ENCODE data around the gene DNAH7. TPM values are rescaled to one million over a fixed set of nuclear protein-coding genes. Genes with fewer than 3 reads are reported as not detected.

DNAH7 gene
- total RNA-seq, 6 experiments from 2014 or later, result 0.12 to 0.35 (median 0.26) TPM

DNA sequence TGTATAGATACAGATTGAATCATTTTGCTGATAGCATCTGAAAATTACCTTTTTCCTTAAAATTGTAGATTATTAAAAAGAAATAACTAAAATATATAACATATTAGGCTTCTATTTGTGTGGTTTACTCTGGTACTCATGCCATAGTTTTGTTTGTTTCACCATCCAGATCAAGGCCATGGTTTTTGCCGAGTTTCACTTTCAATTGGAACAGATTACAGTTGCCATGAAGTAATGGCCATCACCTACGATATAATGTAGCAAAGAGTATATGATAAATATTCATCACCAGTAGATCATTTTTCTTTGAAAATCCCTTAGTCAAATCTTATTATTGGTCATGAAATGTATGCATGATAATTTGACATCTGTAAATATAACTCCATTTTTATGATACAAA lies 11.9 kb upstream of the DNAH7 start:
- intact Hi-C loops (cut with DNase I), result no loop called here
- Histone ChIP-seq H3K27me3 (no peaks in the 10 kb centered on the region), H3K36me3 (no peaks in the 10 kb centered on the region), H3K9me3 (no peaks in the 10 kb centered on the region), H3K27ac (peak overlapping the region in 1 of 3 donors; percentile 48), H3K4me1 (peaks cover 0 to 28% (median 8%) of the 10 kb centered on the region in 4 donors), H3K4me3 (no peak overlapping the region)
- ATAC-seq (peak; percentile 36 to 55 (median 44)), DNase-seq (no peak)
- TF ChIP-seq CTCF (IDR thresholded peaks at IDR 0.05), result no peak
- TF ChIP-seq POLR2A (IDR thresholded peaks at IDR 0.05), result no peak
- 18% methylated on average over 2 of the region's 2 CpGs for WGBS (ENCODE audit: insufficient coverage, low coverage, low lambda C conversion rate, missing lambda C conversion rate)

- no peak for TF ChIP-seq POLR2A (IDR thresholded peaks at IDR 0.05)
- no peak for TF ChIP-seq CTCF (IDR thresholded peaks at IDR 0.05)
- ATAC-seq (peak; percentile 74 to 81 (median 79)), DNase-seq (no peak)
- intact Hi-C loops (cut with DNase I), result no loop called here
- no peaks in the 10 kb centered on the region for H3K9me3 ChIP-seq
- peak overlapping the region; percentile 3 to 48 (median 36) for H3K27ac ChIP-seq
- no peaks in the 10 kb centered on the region for H3K36me3 ChIP-seq
- no peak overlapping the region for H3K4me3 ChIP-seq
- peaks cover 0 to 28% (median 8%) of the 10 kb centered on the region in 4 donors for H3K4me1 ChIP-seq
- 16% methylated on average over 1 of the region's 1 CpG for WGBS (ENCODE audit: insufficient coverage, low coverage, low lambda C conversion rate, missing lambda C conversion rate)
- H3K27me3 ChIP-seq, result no peaks in the 10 kb centered on the region
Measured at GRCh38 chr2:196079052-196079451, 10.4 kb upstream of the DNAH7 start.

DNA sequence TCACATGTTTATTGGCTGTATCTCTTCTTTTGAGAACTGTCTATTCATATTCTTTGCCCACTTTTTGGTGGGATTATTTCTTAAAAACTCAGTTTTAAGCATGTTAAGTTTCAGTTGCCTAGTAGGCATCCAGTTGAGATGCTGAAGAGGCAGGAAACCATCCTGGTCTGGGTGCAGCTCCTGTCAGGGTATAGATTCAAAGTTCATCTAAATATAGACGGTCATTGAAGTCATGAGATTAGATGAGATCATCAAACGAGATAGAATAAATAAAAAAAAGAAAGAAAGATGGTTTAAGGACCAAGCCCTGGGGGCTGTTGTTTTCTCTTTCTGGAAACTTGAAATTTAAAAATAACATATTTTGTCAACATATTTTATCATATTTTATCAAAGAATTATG lies 9.2 kb upstream of the DNAH7 start:
- H3K27ac ChIP-seq, result no peak overlapping the region
- no peaks in the 10 kb centered on the region for H3K27me3 ChIP-seq
- H3K36me3 ChIP-seq, result no peaks in the 10 kb centered on the region
- intact Hi-C loops (cut with DNase I), result no loop called here
- H3K4me1 ChIP-seq, result peaks cover 0 to 34% (median 8%) of the 10 kb centered on the region in 4 donors
- ATAC-seq (peak in 2 of 4 donors; percentile 11 to 64), DNase-seq (no peak)
- no peaks in the 10 kb centered on the region for H3K9me3 ChIP-seq
- H3K4me3 ChIP-seq, result no peak overlapping the region
- TF ChIP-seq POLR2A (IDR thresholded peaks at IDR 0.05), result no peak
- TF ChIP-seq CTCF (IDR thresholded peaks at IDR 0.05), result no peak
- 22% methylated on average over 2 of the region's 2 CpGs for WGBS (ENCODE audit: insufficient coverage, low coverage, low lambda C conversion rate, missing lambda C conversion rate)

DNA sequence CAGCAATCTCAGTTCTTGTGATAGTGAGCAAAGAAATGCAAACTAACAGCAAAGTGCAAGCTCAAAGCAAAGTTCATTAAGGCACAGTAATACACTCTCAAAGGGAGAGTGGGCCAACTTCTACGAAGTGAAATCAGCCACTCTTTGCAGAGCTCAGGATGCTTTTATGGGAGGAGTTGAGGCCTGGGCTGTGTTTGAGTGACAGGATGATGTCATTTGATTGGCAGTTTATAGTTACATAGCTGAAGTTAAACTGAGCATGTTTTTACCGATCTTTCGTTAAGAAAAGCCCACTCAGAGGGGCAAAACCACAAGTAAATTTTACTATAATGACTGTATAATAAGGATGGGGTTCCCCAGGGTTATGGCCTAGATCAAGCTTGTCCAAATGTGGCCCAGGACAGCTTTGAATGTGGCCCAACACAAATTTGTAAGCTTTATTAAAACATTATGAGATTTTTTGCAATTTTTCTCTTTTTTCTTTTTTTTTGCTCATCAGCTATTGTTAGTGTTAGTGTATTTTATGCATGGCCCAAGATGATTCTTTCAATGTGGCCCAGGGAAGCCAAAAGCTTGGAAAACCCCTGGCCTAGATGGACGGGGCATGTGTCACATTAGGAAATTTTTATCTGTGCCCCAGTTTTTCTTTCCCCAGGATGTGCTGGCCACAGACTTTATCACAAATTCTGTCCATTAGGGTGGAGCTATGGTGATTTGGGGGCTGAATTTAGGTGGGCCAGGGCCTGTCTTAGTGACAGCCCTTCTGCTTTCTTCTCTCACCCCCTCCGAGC lies 8.3 kb upstream of the DNAH7 start:
- H3K4me3 ChIP-seq, result no peak overlapping the region
- H3K27me3 ChIP-seq, result no peaks in the 10 kb centered on the region
- H3K36me3 ChIP-seq, result no peaks in the 10 kb centered on the region
- intact Hi-C loops (cut with DNase I), result no loop called here
- ATAC-seq (no peak), DNase-seq (no peak)
- H3K4me1 ChIP-seq, result peaks cover 0 to 34% (median 8%) of the 10 kb centered on the region in 4 donors
- H3K27ac ChIP-seq, result no peak overlapping the region
- WGBS (ENCODE audit: insufficient coverage, low coverage, low lambda C conversion rate, missing lambda C conversion rate), result 51% methylated on average over 5 of the region's 5 CpGs
- no peaks in the 10 kb centered on the region for H3K9me3 ChIP-seq
- no peak for TF ChIP-seq CTCF (IDR thresholded peaks at IDR 0.05)
- no peak for TF ChIP-seq POLR2A (IDR thresholded peaks at IDR 0.05)
